ENCODE results near the gene LGR5. TPM values are rescaled to one million over a fixed set of nuclear protein-coding genes. Genes with fewer than 3 reads are reported as not detected.
A peak's percentile ranks its signal among the peaks of the same experiment; 100 is the strongest.

LGR5 gene
- total RNA-seq, 1 donor from 2014 or later = 0.32 TPM

- Mint-ChIP-seq H3K9me3 (ENCODE audit: unreplicated experiment) (peaks cover 5% of the 10 kb centered on the region), H3K36me3 (ENCODE audit: low read depth, unreplicated experiment) (no peaks in the 10 kb centered on the region), H3K27ac (ENCODE audit: unreplicated experiment) (no peak overlapping the region), H3K4me1 (ENCODE audit: low read depth, unreplicated experiment) (no peaks in the 10 kb centered on the region), H3K4me3 (ENCODE audit: unreplicated experiment) (no peak overlapping the region), H3K27me3 (ENCODE audit: low read depth, unreplicated experiment) (no peaks in the 10 kb centered on the region)
- no peaks in the 10 kb centered on the region for H3K79me2 ChIP-seq (ENCODE audit: insufficient read depth, low read length)
- no peaks in the 10 kb centered on the region for H4K20me1 ChIP-seq (ENCODE audit: insufficient read depth, low read length)
- no peak overlapping the region for H3K27ac ChIP-seq (ENCODE audit: low read depth, low read length)
- peaks cover 3% of the 10 kb centered on the region for H3K27me3 ChIP-seq (ENCODE audit: insufficient read depth, low read length)
- H3K9ac ChIP-seq (ENCODE audit: low read length) = no peak overlapping the region
- no peak overlapping the region for H3K4me2 ChIP-seq (ENCODE audit: low read length)
- H3K9me3 ChIP-seq (ENCODE audit: insufficient read depth, low read depth, low read length) = peaks cover 3% of the 10 kb centered on the region
- TF ChIP-seq CTCF (IDR thresholded peaks at IDR 0.05; ENCODE audit: insufficient read depth, low read depth, low read length) (no peak), EZH2 (IDR thresholded peaks at IDR 0.05; ENCODE audit: insufficient read depth, low read length) (no peak)
- no peak for FAIRE-seq
- H3K36me3 ChIP-seq (ENCODE audit: insufficient read depth, low read length) = no peaks in the 10 kb centered on the region
- no peak overlapping the region for H2AFZ ChIP-seq (ENCODE audit: low read depth, low read length)
- no peaks in the 10 kb centered on the region for H3K4me1 ChIP-seq (ENCODE audit: insufficient read depth, low read length)
- no peak for DNase-seq (ENCODE audit: low read depth)
- no peak overlapping the region for H3K4me3 ChIP-seq (ENCODE audit: insufficient read depth, low read depth, low read length)
Measured at GRCh38 chr12:71492604-71493003, 53.0 kb downstream of the LGR5 start.

GRCh38 chr12:71499834-71500233, 60.2 kb downstream of the LGR5 start:
- Histone ChIP-seq H3K27ac (ENCODE audit: low read depth, low read length) (no peak overlapping the region), H2AFZ (ENCODE audit: low read depth, low read length) (no peak overlapping the region), H3K9me3 (ENCODE audit: insufficient read depth, low read depth, low read length) (peaks cover under 1% of the 10 kb centered on the region), H3K9ac (ENCODE audit: low read length) (no peak overlapping the region), H3K4me3 (ENCODE audit: insufficient read depth, low read depth, low read length) (no peak overlapping the region), H3K4me1 (ENCODE audit: insufficient read depth, low read length) (no peaks in the 10 kb centered on the region), H3K79me2 (ENCODE audit: insufficient read depth, low read length) (no peaks in the 10 kb centered on the region), H4K20me1 (ENCODE audit: insufficient read depth, low read length) (no peaks in the 10 kb centered on the region), H3K36me3 (ENCODE audit: insufficient read depth, low read length) (no peaks in the 10 kb centered on the region), H3K27me3 (ENCODE audit: insufficient read depth, low read length) (no peaks in the 10 kb centered on the region), H3K4me2 (ENCODE audit: low read length) (no peak overlapping the region)
- no peak for FAIRE-seq
- Mint-ChIP-seq H3K4me3 (ENCODE audit: unreplicated experiment) (no peak overlapping the region), H3K27ac (ENCODE audit: unreplicated experiment) (no peak overlapping the region), H3K9me3 (ENCODE audit: unreplicated experiment) (peaks cover 5% of the 10 kb centered on the region), H3K27me3 (ENCODE audit: low read depth, unreplicated experiment) (peaks cover 2% of the 10 kb centered on the region), H3K4me1 (ENCODE audit: low read depth, unreplicated experiment) (peaks cover 3% of the 10 kb centered on the region), H3K36me3 (ENCODE audit: low read depth, unreplicated experiment) (no peaks in the 10 kb centered on the region)
- TF ChIP-seq CTCF (IDR thresholded peaks at IDR 0.05; ENCODE audit: insufficient read depth, low read depth, low read length) = no peak
- TF ChIP-seq EZH2 (IDR thresholded peaks at IDR 0.05; ENCODE audit: insufficient read depth, low read length) = no peak
- no peak for DNase-seq (ENCODE audit: low read depth)

GRCh38 chr12:71503579-71504391, 64.2 kb downstream of the LGR5 start:
- H3K27ac Mint-ChIP-seq (ENCODE audit: unreplicated experiment) = no peak overlapping the region
- H3K27me3 Mint-ChIP-seq (ENCODE audit: low read depth, unreplicated experiment) = peaks cover 2% of the 10 kb centered on the region
- H3K27me3 ChIP-seq (ENCODE audit: insufficient read depth, low read length) = no peaks in the 10 kb centered on the region
- no peak overlapping the region for H2AFZ ChIP-seq (ENCODE audit: low read depth, low read length)
- H3K4me3 Mint-ChIP-seq (ENCODE audit: unreplicated experiment) = no peak overlapping the region
- no peak overlapping the region for H3K4me2 ChIP-seq (ENCODE audit: low read length)
- H4K20me1 ChIP-seq (ENCODE audit: insufficient read depth, low read length) = no peaks in the 10 kb centered on the region
- peak; percentile 17 for FAIRE-seq
- no peaks in the 10 kb centered on the region for H3K36me3 Mint-ChIP-seq (ENCODE audit: low read depth, unreplicated experiment)
- H3K4me1 Mint-ChIP-seq (ENCODE audit: low read depth, unreplicated experiment) = peaks cover 3% of the 10 kb centered on the region
- no peak for DNase-seq (ENCODE audit: low read depth)
- H3K4me1 ChIP-seq (ENCODE audit: insufficient read depth, low read length) = no peaks in the 10 kb centered on the region
- H3K27ac ChIP-seq (ENCODE audit: low read depth, low read length) = no peak overlapping the region
- H3K36me3 ChIP-seq (ENCODE audit: insufficient read depth, low read length) = no peaks in the 10 kb centered on the region
- peaks cover 3% of the 10 kb centered on the region for H3K9me3 Mint-ChIP-seq (ENCODE audit: unreplicated experiment)
- no peak overlapping the region for H3K4me3 ChIP-seq (ENCODE audit: insufficient read depth, low read depth, low read length)
- TF ChIP-seq EZH2 (IDR thresholded peaks at IDR 0.05; ENCODE audit: insufficient read depth, low read length) = no peak
- TF ChIP-seq CTCF (IDR thresholded peaks at IDR 0.05; ENCODE audit: insufficient read depth, low read depth, low read length) = no peak
- H3K9me3 ChIP-seq (ENCODE audit: insufficient read depth, low read depth, low read length) = no peaks in the 10 kb centered on the region
- no peaks in the 10 kb centered on the region for H3K79me2 ChIP-seq (ENCODE audit: insufficient read depth, low read length)
- no peak overlapping the region for H3K9ac ChIP-seq (ENCODE audit: low read length)
